ENCODE measurements around the gene IARS2.
A peak's percentile ranks its signal among the peaks of the same experiment; 100 is the strongest.
"Not testable (repeated sequence)": the region's sequence is repeated elsewhere in the genome, so short reads cannot be mapped to it uniquely, and the experiment has no call there.

IARS2 gene
- total RNA-seq, result 72.2 to 166 (median 158) reads per million in 3 experiments

- peak; percentile 85 for DNase-seq
Observed at GRCh38 chr1:220094016-220094911, at the start of gene IARS2. Gene IARS2 (plus strand): TSS chr1:220094132. CDS start chr1:220094217, 85 bp downstream.

GRCh38 chr1:220044678-220045355 is 49.1 kb upstream of the IARS2 start:
- no peak for DNase-seq

GRCh38 chr1:220045356-220046051 is 48.4 kb upstream of the IARS2 start:
- peak; percentile 23 for DNase-seq

GRCh38 chr1:220046052-220046930 is 47.6 kb upstream of the IARS2 start, which contains the start of gene EPRS1:
Gene EPRS1 (minus strand): TSS chr1:220046505. CDS start chr1:220046388, 117 bp downstream.
- DNase-seq, result peak; percentile 97

- DNase-seq, result no peak
Observed at GRCh38 chr1:220056374-220056773, 37.6 kb upstream of the IARS2 start.

- no peak for DNase-seq
Observed at GRCh38 chr1:220060876-220061275, 33.1 kb upstream of the IARS2 start.

- no peak for DNase-seq
Observed at GRCh38 chr1:220062629-220063028, 31.3 kb upstream of the IARS2 start.

GRCh38 chr1:220067269-220068204 is 26.4 kb upstream of the IARS2 start:
- no peak for DNase-seq

GRCh38 chr1:220076861-220077762 is 16.8 kb upstream of the IARS2 start:
- no peak for DNase-seq

- no peak for DNase-seq
Observed at GRCh38 chr1:220077887-220078286, 16.0 kb upstream of the IARS2 start.

GRCh38 chr1:220084460-220084859 is 9.5 kb upstream of the IARS2 start:
- DNase-seq, result no peak

- DNase-seq, result not testable (repeated sequence)
Observed at GRCh38 chr1:220086261-220086686, 7.7 kb upstream of the IARS2 start.

- DNase-seq, result peak; percentile 97
Observed at GRCh38 chr1:220089650-220090556, 4.0 kb upstream of the IARS2 start, which contains the start of gene BPNT1. Gene BPNT1 (minus strand): TSS chr1:220089788. CDS start chr1:220079846, 9,942 bp downstream.

GRCh38 chr1:220092694-220093093 is 1.2 kb upstream of the IARS2 start:
- DNase-seq, result no peak

- DNase-seq, result no peak
Observed at GRCh38 chr1:220093361-220094015, 444 bp upstream of the IARS2 start.

GRCh38 chr1:220099826-220100225 is 5.9 kb downstream of the IARS2 start:
- DNase-seq, result no peak

- not testable (repeated sequence) for DNase-seq
Observed at GRCh38 chr1:220110473-220110872, 16.5 kb downstream of the IARS2 start.

GRCh38 chr1:220112600-220112999 is 18.7 kb downstream of the IARS2 start:
- not testable (repeated sequence) for DNase-seq

All from central memory CD4-positive, alpha-beta T cell (primary cell).